PC-9 (cell line): ENCODE measurements around the gene NCSTN. TPM values are rescaled to one million over a fixed set of nuclear protein-coding genes. Genes with fewer than 3 reads are reported as not detected.

Experiments
- BruUV-seq: library from RNA; stranded (reverse); fragments of 400-500 nt; replicated peaks from 2 replicates; lab custom pipeline; 2021; lab: Mats Ljungman, UMichigan
- CTCF ChIA-PET: fragments of 300-600 bp; sonication (Branson Sonifier 250); formaldehyde crosslinking; loops from one replicate; lab custom pipeline; 2022; ENCODE audit warnings: antibody characterized with exemption; lab: Charles Lee
- POLR2A ChIA-PET: fragments of 300-600 bp; sonication (Branson Sonifier 250); formaldehyde crosslinking; loops from one replicate; lab custom pipeline; 2022; ENCODE audit warnings: antibody characterized with exemption; ENCODE audit not compliant: unreplicated experiment; lab: Charles Lee
- DNase-seq, 2 experiments: peaks; one replicate each; pipeline versions ENCODE4 v3.0.0 to v3.0.0-alpha.2; 2015 to 2022; ENCODE audit warnings: mixed read lengths in 1 of 2
- H2AFZ ChIP-seq: fragments of 200-600 bp; sonication (generic); 2 replicates; pipeline ENCODE4 v1.8.1; 2017; ENCODE audit warnings: antibody characterized with exemption
- H3F3A ChIP-seq: fragments of 200-600 bp; sonication (generic); 2 replicates; pipeline ENCODE4 v1.8.1; 2017; ENCODE audit warnings: antibody characterized with exemption, mild to moderate bottlenecking, low read depth; ENCODE audit not compliant: insufficient read depth
- H3K27ac ChIP-seq: fragments of 200-600 bp; sonication (generic); 2 replicates; pipeline ENCODE4 v1.6.1; 2016; ENCODE audit warnings: mixed run types
- H3K27me3 ChIP-seq: fragments of 200-600 bp; sonication (generic); 2 replicates; pipeline ENCODE4 v1.6.1; 2016; ENCODE audit warnings: low read depth, mixed run types; ENCODE audit not compliant: insufficient read depth
- H3K36me3 ChIP-seq: fragments of 200-600 bp; sonication (generic); 2 replicates; pipeline ENCODE4 v1.6.1; 2016; ENCODE audit warnings: low read depth, mixed run types
- H3K4me1 ChIP-seq: fragments of 200-600 bp; sonication (generic); replicated peaks from 2 replicates; pipeline ENCODE4 v1.6.1; 2016; ENCODE audit warnings: mixed run types; ENCODE audit not compliant: insufficient read depth
- H3K4me2 ChIP-seq: fragments of 200-600 bp; sonication (generic); 2 replicates; pipeline ENCODE4 v1.6.1; 2017; ENCODE audit warnings: mixed run types
- H3K4me3 ChIP-seq: fragments of 200-600 bp; sonication (generic); 2 replicates; pipeline ENCODE4 v1.6.1; 2016; ENCODE audit warnings: mixed run types
- H3K79me2 ChIP-seq: fragments of 200-600 bp; sonication (generic); 2 replicates; pipeline ENCODE4 v1.6.1; 2017; ENCODE audit warnings: low read depth, mixed run types
- H3K9me2 ChIP-seq: fragments of 200-600 bp; sonication (generic); 2 replicates; pipeline ENCODE4 v1.8.1; 2017; ENCODE audit warnings: mild to moderate bottlenecking; ENCODE audit not compliant: insufficient read depth
- H3K9me3 ChIP-seq: fragments of 200-600 bp; sonication (generic); 2 replicates; pipeline ENCODE4 v1.8.1; 2016; ENCODE audit warnings: low read depth; ENCODE audit not compliant: insufficient read depth
- H4K20me1 ChIP-seq: fragments of 200-600 bp; sonication (generic); 2 replicates; pipeline ENCODE4 v1.8.1; 2017; ENCODE audit not compliant: insufficient read depth
- CTCF ChIP-seq: fragments of 200-600 bp; sonication (generic); conservative IDR thresholded peaks from 2 replicates; pipeline ENCODE4 v1.6.1; 2017; ENCODE audit warnings: mixed run types, antibody characterized with exemption, mild to moderate bottlenecking, moderate library complexity
- EZH2 ChIP-seq: fragments of 200-600 bp; sonication (generic); IDR thresholded peaks from 2 replicates; pipeline ENCODE4 v1.8.0; 2017; ENCODE audit warnings: antibody characterized with exemption, low read depth
- intact Hi-C: fragments of 100-400 bp; cut with micrococcal nuclease; formaldehyde crosslinking; loops from one replicate; pipeline ENCODE4 v1.10.0; 2022; ENCODE audit not compliant: unreplicated experiment
- total RNA-seq: library from RNA; stranded (reverse); gene quantifications from 2 replicates; pipeline ENCODE4 v1.2.3, GENCODE V29; 2021

Gene NCSTN
- total RNA-seq, 1 experiment from 2014 or later = 55.8 TPM

DNA sequence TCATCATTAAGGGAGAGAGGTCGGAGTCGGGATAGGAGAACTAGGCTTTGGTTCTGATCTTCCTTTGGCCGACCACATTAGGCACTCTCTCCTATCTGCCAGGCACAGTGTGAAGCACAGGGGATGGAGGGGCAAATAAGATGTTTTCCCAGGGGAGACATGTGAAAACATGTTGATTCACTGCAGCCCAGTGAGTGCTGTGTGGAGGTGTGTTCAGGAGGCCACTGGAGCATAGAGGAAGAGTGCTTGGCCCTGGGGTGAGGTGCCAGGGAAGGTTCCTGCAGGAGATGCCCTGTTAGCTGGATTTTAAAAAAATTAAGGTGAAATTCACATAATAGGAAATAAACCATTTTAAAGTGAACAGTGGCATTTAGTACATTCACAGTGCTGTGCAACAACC is 60.9 kb downstream of the NCSTN start:
- POLR2A ChIA-PET = no interaction called here
- no peaks in the 10 kb centered on the region for H3F3A ChIP-seq
- no peaks in the 10 kb centered on the region for H3K36me3 ChIP-seq
- TF ChIP-seq CTCF = no peak
- TF ChIP-seq EZH2 = no peak
- H3K9me2 ChIP-seq = no peaks in the 10 kb centered on the region
- H4K20me1 ChIP-seq = no peaks in the 10 kb centered on the region
- no peak overlapping the region for H3K27ac ChIP-seq
- H3K4me2 ChIP-seq = no peak overlapping the region
- no TSS peak for BruUV-seq
- H3K4me1 ChIP-seq = peaks cover 12% of the 10 kb centered on the region
- peaks cover 21% of the 10 kb centered on the region for H3K27me3 ChIP-seq
- no peaks in the 10 kb centered on the region for H3K79me2 ChIP-seq
- no peaks in the 10 kb centered on the region for H3K9me3 ChIP-seq
- no peak overlapping the region for H3K4me3 ChIP-seq
- no peak overlapping the region for H2AFZ ChIP-seq
- intact Hi-C loops = no loop called here
- CTCF ChIA-PET = no interaction called here
- DNase-seq = no peak

GRCh38 chr1:160405331-160405877 is 62.2 kb downstream of the NCSTN start:
- no peaks in the 10 kb centered on the region for H3K9me2 ChIP-seq
- H3F3A ChIP-seq = no peaks in the 10 kb centered on the region
- H2AFZ ChIP-seq = no peak overlapping the region
- H3K36me3 ChIP-seq = no peaks in the 10 kb centered on the region
- no peak overlapping the region for H3K27ac ChIP-seq
- intact Hi-C loops = no loop called here
- peaks cover 12% of the 10 kb centered on the region for H3K4me1 ChIP-seq
- peaks cover 24% of the 10 kb centered on the region for H3K27me3 ChIP-seq
- DNase-seq = no peak
- CTCF ChIA-PET = no interaction called here
- no peak overlapping the region for H3K4me3 ChIP-seq
- H3K79me2 ChIP-seq = no peaks in the 10 kb centered on the region
- BruUV-seq = no TSS peak
- TF ChIP-seq EZH2 = no peak
- no peak for TF ChIP-seq CTCF
- POLR2A ChIA-PET = no interaction called here
- H4K20me1 ChIP-seq = no peaks in the 10 kb centered on the region
- no peaks in the 10 kb centered on the region for H3K9me3 ChIP-seq
- H3K4me2 ChIP-seq = no peak overlapping the region

DNA sequence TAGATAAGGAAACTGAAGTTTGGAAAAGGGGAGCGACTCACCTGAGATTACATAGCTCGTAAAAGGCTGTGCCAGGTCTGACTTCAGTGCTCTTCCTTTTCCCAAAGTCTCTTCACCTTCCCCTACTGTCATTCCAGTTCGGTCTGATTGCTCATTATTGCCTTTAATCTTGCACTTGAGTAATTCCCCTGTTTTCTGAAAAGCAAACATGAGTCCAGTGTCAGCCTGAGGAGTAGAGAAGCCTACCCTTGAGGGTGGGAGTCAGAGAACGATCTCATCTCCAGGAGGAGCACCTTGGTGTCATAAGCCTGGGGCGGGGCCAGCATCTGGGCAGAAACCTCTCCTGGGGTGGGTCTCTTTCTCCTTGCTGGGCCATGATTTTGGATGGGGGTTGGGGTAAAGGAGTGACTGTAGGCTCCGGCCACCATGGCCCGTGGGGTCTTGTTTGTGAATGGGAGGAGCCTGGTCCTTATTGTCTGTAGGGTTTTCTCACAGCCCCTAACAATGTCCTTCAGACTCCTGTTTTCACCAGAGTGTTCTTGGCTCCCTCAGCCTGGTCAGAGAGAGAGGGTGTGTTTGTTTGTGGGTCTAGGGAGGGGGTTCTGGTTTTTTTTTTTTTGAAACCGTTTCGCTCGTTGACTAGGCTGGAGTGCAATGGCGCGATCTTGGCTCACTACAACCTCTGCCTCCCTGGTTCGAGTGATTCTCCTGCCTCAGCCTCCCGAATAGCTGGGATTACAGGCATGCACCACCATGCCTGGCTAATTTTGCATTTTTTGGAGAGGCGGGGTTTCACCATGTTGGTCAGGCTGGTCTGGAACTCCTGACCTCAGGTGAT is 63.2 kb downstream of the NCSTN start:
- Histone ChIP-seq H3K79me2 (no peaks in the 10 kb centered on the region), H3K4me2 (no peak overlapping the region), H3K36me3 (no peaks in the 10 kb centered on the region), H2AFZ (no peak overlapping the region), H4K20me1 (no peaks in the 10 kb centered on the region), H3K9me3 (no peaks in the 10 kb centered on the region), H3K4me1 (peaks cover 12% of the 10 kb centered on the region), H3K4me3 (no peak overlapping the region), H3K9me2 (no peaks in the 10 kb centered on the region), H3F3A (no peaks in the 10 kb centered on the region), H3K27ac (no peak overlapping the region), H3K27me3 (peaks cover 17% of the 10 kb centered on the region; the same call in 1 of the 2 replicates)
- no TSS peak for BruUV-seq
- TF ChIP-seq CTCF = no peak
- TF ChIP-seq EZH2 = no peak
- intact Hi-C loops = no loop called here
- no peak for DNase-seq
- CTCF ChIA-PET = no interaction called here
- POLR2A ChIA-PET = no interaction called here
